Measurements from ENCODE around the gene LIF.

DNA sequence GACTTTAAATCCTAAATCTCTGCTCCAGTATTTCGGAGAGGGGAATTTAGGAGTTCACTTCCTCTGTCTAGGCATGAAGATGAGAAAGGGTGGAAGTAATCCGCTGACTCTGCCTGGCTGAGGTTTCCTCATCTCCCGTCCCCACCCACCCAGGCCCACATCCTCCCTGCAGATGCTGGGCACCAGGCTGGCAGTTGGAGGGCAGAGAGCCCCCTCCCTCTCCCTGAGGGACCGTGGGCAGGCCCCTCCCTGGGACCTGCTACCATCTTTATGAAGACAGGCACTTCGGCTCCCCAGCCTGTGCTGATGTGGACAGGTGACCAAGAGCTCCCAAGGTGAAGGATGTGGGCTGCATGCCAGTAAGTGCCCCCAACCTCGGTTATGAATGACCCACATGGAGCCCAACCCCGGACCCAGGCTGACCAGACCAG lies 36.1 kb upstream of the LIF start:
- no peak for TF ChIP-seq CTCF (conservative IDR thresholded peaks at IDR 0.05; ENCODE audit: low read length)
- TF ChIP-seq EZH2phosphoT487 (IDR thresholded peaks at IDR 0.05; ENCODE audit: borderline replicate concordance, low read depth, low read length): no peak

All from OCI-LY7 (cell line).